DOHH2 (cell line): ENCODE data around the gene ADAMTS7.
"Not testable (repeated sequence)": the region's sequence is repeated elsewhere in the genome, so short reads cannot be mapped to it uniquely, and the experiment has no call there.

Source experiments
- H3F3A ChIP-seq: fragments of 200-600 bp; sonication (generic), shearing (Covaris generic); 2 replicates; pipeline ENCODE4 v1.6.0; 2016; ENCODE audit warnings: antibody characterized with exemption, mild to moderate bottlenecking; ENCODE audit not compliant: control insufficient read depth, insufficient read depth
- H3K27ac ChIP-seq: fragments of 200-600 bp; sonication (generic); 2 replicates; pipeline ENCODE4 v1.5.1; 2014; ENCODE audit warnings: low read depth, mild to moderate bottlenecking, low read length, moderate library complexity
- H3K27me3 ChIP-seq: fragments of 200-600 bp; sonication (generic); 2 replicates; pipeline ENCODE4 v1.6.1; 2014; ENCODE audit warnings: mild to moderate bottlenecking, low read length, mixed read lengths; ENCODE audit not compliant: control insufficient read depth
- H3K36me3 ChIP-seq: fragments of 200-600 bp; sonication (generic); 2 replicates; pipeline ENCODE4 v1.6.1; 2014; ENCODE audit warnings: mild to moderate bottlenecking, low read length, moderate library complexity, mixed read lengths; ENCODE audit not compliant: control insufficient read depth
- H3K4me1 ChIP-seq: fragments of 200-600 bp; sonication (generic); 2 replicates; pipeline ENCODE4 v1.6.1; 2014; ENCODE audit warnings: mild to moderate bottlenecking, low read length, mixed read lengths; ENCODE audit not compliant: control insufficient read depth
- H3K4me2 ChIP-seq: fragments of 200-600 bp; sonication (generic); 2 replicates; pipeline ENCODE4 v1.6.0; 2014; ENCODE audit warnings: mild to moderate bottlenecking, low read length, moderate library complexity
- H3K4me3 ChIP-seq: fragments of 200-600 bp; sonication (generic); 2 replicates; pipeline ENCODE4 v1.5.1; 2014; ENCODE audit warnings: mild to moderate bottlenecking, low read length, mixed read lengths
- H3K79me2 ChIP-seq: fragments of 200-600 bp; sonication (generic); 2 replicates; pipeline ENCODE4 v1.6.1; 2014; ENCODE audit warnings: mild to moderate bottlenecking, low read length, mixed read lengths; ENCODE audit not compliant: control insufficient read depth
- H3K9me2 ChIP-seq: fragments of 200-600 bp; sonication (generic); replicated peaks from 2 replicates; pipeline ENCODE4 v1.6.1; 2014; ENCODE audit warnings: mild to moderate bottlenecking, low read length, mixed read lengths; ENCODE audit not compliant: control insufficient read depth
- H3K9me3 ChIP-seq: fragments of 200-600 bp; sonication (generic); 2 replicates; pipeline ENCODE4 v1.6.1; 2014; ENCODE audit warnings: antibody characterized with exemption, low read length, mixed read lengths; ENCODE audit not compliant: control insufficient read depth, insufficient read depth
- H4K20me1 ChIP-seq: fragments of 200-600 bp; sonication (generic); 2 replicates; pipeline ENCODE4 v1.6.0; 2014; ENCODE audit warnings: low read depth, mild to moderate bottlenecking, antibody characterized with exemption, low read length, moderate library complexity; ENCODE audit not compliant: control insufficient read depth, insufficient read depth
- EZH2phosphoT487 ChIP-seq: fragments of 200-600 bp; sonication (generic); IDR thresholded peaks from 2 replicates; pipeline ENCODE4 v1.6.1; 2017; ENCODE audit warnings: borderline replicate concordance, mild to moderate bottlenecking, antibody characterized with exemption, low read length, moderate library complexity, mixed read lengths
- TF ChIP-seq, protein P1 (sequence below): fragments of 200-600 bp; sonication (generic); IDR thresholded peaks from one replicate; pipeline ENCODE4 v1.5.1; 2014; ENCODE audit warnings: antibody characterized with exemption, mild to moderate bottlenecking, low read depth, low read length; ENCODE audit not compliant: poor library complexity, severe bottlenecking

ADAMTS7 gene

DNA sequence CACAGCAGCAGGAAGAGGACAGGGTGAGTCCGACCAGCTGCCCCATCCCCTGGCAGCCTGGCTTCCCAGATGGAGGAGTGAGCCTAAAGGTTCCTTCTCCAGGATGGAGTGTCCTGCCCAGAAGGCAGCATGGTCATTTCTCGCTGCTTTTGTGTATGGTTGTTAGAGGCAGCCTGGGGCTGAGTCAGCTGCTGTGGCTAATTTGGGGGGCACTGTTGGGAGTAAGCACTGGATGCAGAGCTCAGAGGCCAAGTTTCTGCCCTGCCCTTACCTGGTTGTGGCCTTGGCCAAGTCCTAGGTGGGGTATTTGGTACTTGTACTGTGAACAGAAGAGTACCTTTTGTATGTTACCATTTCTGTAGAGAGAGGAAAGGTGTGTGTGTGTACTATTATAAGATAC is 78.6 kb downstream of the ADAMTS7 start:
- H3K27me3 ChIP-seq: 0 out of 2 replicates have a peak, but pooled peaks cover 3% of the 10 kb centered on the region
- no peak overlapping the region for H3K27ac ChIP-seq
- no peaks in the 10 kb centered on the region for H3K9me2 ChIP-seq
- H3K4me2 ChIP-seq: no peak overlapping the region
- H3K79me2 ChIP-seq: no peaks in the 10 kb centered on the region
- no peak overlapping the region for H3K4me3 ChIP-seq
- H3K9me3 ChIP-seq: no peaks in the 10 kb centered on the region
- H3K36me3 ChIP-seq: no peaks in the 10 kb centered on the region
- no peaks in the 10 kb centered on the region for H4K20me1 ChIP-seq
- TF ChIP-seq, protein P1, sequence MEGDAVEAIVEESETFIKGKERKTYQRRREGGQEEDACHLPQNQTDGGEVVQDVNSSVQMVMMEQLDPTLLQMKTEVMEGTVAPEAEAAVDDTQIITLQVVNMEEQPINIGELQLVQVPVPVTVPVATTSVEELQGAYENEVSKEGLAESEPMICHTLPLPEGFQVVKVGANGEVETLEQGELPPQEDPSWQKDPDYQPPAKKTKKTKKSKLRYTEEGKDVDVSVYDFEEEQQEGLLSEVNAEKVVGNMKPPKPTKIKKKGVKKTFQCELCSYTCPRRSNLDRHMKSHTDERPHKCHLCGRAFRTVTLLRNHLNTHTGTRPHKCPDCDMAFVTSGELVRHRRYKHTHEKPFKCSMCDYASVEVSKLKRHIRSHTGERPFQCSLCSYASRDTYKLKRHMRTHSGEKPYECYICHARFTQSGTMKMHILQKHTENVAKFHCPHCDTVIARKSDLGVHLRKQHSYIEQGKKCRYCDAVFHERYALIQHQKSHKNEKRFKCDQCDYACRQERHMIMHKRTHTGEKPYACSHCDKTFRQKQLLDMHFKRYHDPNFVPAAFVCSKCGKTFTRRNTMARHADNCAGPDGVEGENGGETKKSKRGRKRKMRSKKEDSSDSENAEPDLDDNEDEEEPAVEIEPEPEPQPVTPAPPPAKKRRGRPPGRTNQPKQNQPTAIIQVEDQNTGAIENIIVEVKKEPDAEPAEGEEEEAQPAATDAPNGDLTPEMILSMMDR: no peak
- TF ChIP-seq EZH2phosphoT487: no peak
- H3F3A ChIP-seq: no peaks in the 10 kb centered on the region
- no peaks in the 10 kb centered on the region for H3K4me1 ChIP-seq

DNA sequence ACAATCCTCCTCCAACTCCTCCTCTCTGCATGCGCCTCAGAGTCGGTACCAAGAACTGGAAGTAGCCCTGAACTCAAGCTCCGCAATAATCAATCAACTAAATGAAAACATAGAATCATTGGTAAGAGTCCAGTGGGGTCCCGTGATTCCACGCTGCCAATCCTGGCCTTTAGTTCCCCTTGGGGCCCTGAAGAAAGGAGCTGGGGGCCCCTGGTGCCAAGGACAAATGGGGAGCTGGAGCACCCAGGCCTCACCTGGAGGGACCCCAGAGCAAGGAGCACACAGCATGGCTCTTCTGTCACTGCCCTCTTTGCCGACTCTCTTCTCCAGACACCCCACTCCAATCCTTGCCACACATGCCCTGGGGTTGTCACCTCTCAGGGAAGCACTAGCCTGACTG is 80.3 kb downstream of the ADAMTS7 start:
- TF ChIP-seq, protein P1: no peak
- TF ChIP-seq EZH2phosphoT487: no peak
- Histone ChIP-seq H3K4me2 (no peak overlapping the region), H4K20me1 (no peaks in the 10 kb centered on the region)

DNA sequence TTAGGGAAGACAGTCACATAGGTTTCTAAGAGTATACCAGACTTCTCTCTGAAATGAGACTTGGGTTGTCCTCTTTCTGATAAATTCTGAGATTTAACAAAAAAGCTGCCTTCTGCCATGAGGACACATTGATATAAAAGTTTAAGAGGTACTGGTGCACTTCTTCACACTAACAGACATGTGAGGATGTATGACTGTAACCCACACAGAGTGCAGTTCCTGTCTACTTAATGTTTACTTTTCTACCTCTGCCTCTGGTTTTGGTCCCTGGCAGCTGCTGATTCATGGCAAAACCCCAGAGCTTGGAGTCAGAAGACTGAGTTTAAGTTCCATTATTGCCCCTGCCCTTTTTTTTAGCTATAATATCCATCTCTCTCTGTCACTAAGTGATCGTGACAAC is 82.8 kb downstream of the ADAMTS7 start:
- not testable (repeated sequence) for H3K79me2 ChIP-seq, H3K9me2 ChIP-seq, H3K36me3 ChIP-seq, H3K27me3 ChIP-seq, H3K4me1 ChIP-seq, H3K9me3 ChIP-seq, H3K4me2 ChIP-seq, H4K20me1 ChIP-seq, H3K4me3 ChIP-seq, H3K27ac ChIP-seq, H3F3A ChIP-seq

More for the DNA sequence above, 80.3 kb downstream of the ADAMTS7 start:
- Histone ChIP-seq H3K9me2 (no peaks in the 10 kb centered on the region), H3K4me1 (no peaks in the 10 kb centered on the region), H3K36me3 (no peaks in the 10 kb centered on the region), H3K79me2 (no peaks in the 10 kb centered on the region), H3K9me3 (no peaks in the 10 kb centered on the region), H3K27ac (no peak overlapping the region), H3F3A (no peaks in the 10 kb centered on the region), H3K27me3 (0 out of 2 replicates have a peak, but pooled peaks cover 3% of the 10 kb centered on the region), H3K4me3 (no peak overlapping the region)

DNA sequence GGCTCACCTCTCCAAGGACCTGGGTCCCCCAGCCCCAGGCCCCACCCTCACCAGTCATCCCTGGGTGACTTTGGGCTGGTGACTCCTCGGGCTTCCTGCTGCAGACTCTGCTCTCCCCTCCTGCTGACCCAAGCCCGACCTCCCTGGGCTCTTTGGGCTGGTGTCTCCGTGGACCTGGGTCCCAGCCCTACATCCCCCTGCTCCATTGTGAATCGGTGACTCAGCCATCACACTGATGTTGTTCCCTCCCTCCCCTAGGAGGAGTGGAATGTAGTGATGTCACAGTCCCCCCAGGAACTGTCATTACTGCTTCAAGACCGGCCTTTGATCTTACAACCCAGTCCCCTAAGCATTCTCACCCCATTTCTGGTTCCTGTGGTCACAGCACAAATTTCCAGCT is 83.7 kb downstream of the ADAMTS7 start:
- no peaks in the 10 kb centered on the region for H3F3A ChIP-seq
- no peaks in the 10 kb centered on the region for H3K9me3 ChIP-seq
- no peaks in the 10 kb centered on the region for H3K27me3 ChIP-seq
- TF ChIP-seq EZH2phosphoT487: no peak
- TF ChIP-seq, protein P1: no peak
- H3K4me3 ChIP-seq: no peak overlapping the region
- no peaks in the 10 kb centered on the region for H3K9me2 ChIP-seq
- no peak overlapping the region for H3K4me2 ChIP-seq
- no peaks in the 10 kb centered on the region for H3K4me1 ChIP-seq
- H3K36me3 ChIP-seq: no peaks in the 10 kb centered on the region
- no peaks in the 10 kb centered on the region for H3K79me2 ChIP-seq
- H4K20me1 ChIP-seq: no peaks in the 10 kb centered on the region
- H3K27ac ChIP-seq: no peak overlapping the region
